ENCODE results near the gene AKAP13. TPM values are rescaled to one million over a fixed set of nuclear protein-coding genes. Genes with fewer than 3 reads are reported as not detected.

AKAP13 gene
- total RNA-seq, 1 experiment from 2014 or later, result 47.3 TPM

DNA sequence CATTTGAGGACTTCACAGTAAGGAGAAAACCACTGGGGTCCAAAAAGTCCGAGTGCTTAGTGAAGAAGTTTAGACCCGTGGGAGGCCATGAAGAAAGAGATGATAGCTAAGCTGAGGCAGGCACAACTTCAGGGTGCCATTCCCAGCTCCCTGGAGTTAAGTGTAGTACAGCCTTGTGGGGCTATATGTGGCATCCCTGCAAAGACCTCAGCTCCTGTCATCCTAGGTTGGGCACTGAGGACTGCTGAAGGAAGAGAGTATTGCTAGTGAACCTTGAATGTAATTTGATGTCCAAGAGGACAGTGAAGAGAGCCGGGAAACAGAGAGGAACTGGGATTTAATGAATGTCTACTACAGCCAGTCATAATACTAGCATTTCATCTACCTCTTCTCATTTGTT lies 162.1 kb downstream of the AKAP13 start:
- Histone ChIP-seq H3K9me3 (ENCODE audit: control insufficient read depth, low read depth, low read length) (no peaks in the 10 kb centered on the region), H2BK15ac (ENCODE audit: low read depth, low read length) (no peak overlapping the region), H4K20me1 (ENCODE audit: control insufficient read depth, insufficient read depth, insufficient read length) (no peaks in the 10 kb centered on the region), H3T11ph (ENCODE audit: low read length) (no peak overlapping the region), H3K79me2 (ENCODE audit: insufficient read depth, low read length) (0 out of 2 replicates have a peak, but pooled peaks cover 2% of the 10 kb centered on the region), H3K79me1 (ENCODE audit: insufficient read depth, low read depth, low read length, poor library complexity, severe bottlenecking) (no peaks in the 10 kb centered on the region), H3K18ac (ENCODE audit: insufficient read length, low read depth, low read length) (no peak overlapping the region), H2AFZ (ENCODE audit: low read length) (no peak overlapping the region), H2BK120ac (ENCODE audit: low read depth, low read length, poor library complexity, severe bottlenecking) (no peak overlapping the region), H3K4me1 (ENCODE audit: insufficient read depth, low read length) (no peaks in the 10 kb centered on the region; the same call in 1 of the 2 replicates), H3K4me2 (ENCODE audit: insufficient read depth, insufficient read length, low read length) (no peak overlapping the region), H2AK5ac (ENCODE audit: insufficient read length, low read length) (no peak overlapping the region), H3K56ac (ENCODE audit: insufficient read length, low read depth, low read length) (no peak overlapping the region), H3K14ac (ENCODE audit: insufficient read depth, low read length) (no peak overlapping the region), H3K9ac (ENCODE audit: extremely low read depth, insufficient read length, low read length) (no peak overlapping the region), H3K23me2 (ENCODE audit: insufficient read length, low read depth, low read length, poor library complexity, severe bottlenecking) (no peaks in the 10 kb centered on the region), H3K27me3 (ENCODE audit: insufficient read depth, low read length) (no peaks in the 10 kb centered on the region), H3K27ac (ENCODE audit: insufficient read length, low read depth, low read length) (no peak overlapping the region), H4K91ac (ENCODE audit: insufficient read length, low read depth, low read length) (no peak overlapping the region), H4K5ac (ENCODE audit: insufficient read length, low read depth, low read length) (no peak overlapping the region), H3K23ac (ENCODE audit: insufficient read length, low read depth, low read length) (no peak overlapping the region), H4K8ac (replicated peaks; ENCODE audit: insufficient read length, low read depth, low read length) (no peak overlapping the region), H2BK12ac (ENCODE audit: insufficient read length, low read depth, low read length) (no peak overlapping the region), H3K4ac (ENCODE audit: low read depth, low read length) (no peak overlapping the region), H2BK20ac (ENCODE audit: low read depth, low read length, poor library complexity, severe bottlenecking) (no peak overlapping the region), H2BK5ac (ENCODE audit: insufficient read length, low read length) (no peak overlapping the region)
- no peak for DNase-seq
- Mint-ChIP-seq H3K36me3 (ENCODE audit: insufficient read depth in 1 of 3, low read depth in 3 of 3) (peaks cover 0 to 14% (median 4%) of the 10 kb centered on the region in 3 experiments; a peak in 5 of 7 replicates), H3K4me3 (no peak overlapping the region), H3K4me1 (peaks cover 7 to 16% of the 10 kb centered on the region in 2 experiments), H3K9me3 (no peaks in the 10 kb centered on the region), H3K27ac (no peak overlapping the region), H3K27me3 (ENCODE audit: low read depth) (no peaks in the 10 kb centered on the region)
- WGBS (ENCODE audit: extremely low coverage, insufficient read length, low lambda C conversion rate), result no CpG with 5 or more reads among the region's 3 CpGs
- TF ChIP-seq, protein P1, sequence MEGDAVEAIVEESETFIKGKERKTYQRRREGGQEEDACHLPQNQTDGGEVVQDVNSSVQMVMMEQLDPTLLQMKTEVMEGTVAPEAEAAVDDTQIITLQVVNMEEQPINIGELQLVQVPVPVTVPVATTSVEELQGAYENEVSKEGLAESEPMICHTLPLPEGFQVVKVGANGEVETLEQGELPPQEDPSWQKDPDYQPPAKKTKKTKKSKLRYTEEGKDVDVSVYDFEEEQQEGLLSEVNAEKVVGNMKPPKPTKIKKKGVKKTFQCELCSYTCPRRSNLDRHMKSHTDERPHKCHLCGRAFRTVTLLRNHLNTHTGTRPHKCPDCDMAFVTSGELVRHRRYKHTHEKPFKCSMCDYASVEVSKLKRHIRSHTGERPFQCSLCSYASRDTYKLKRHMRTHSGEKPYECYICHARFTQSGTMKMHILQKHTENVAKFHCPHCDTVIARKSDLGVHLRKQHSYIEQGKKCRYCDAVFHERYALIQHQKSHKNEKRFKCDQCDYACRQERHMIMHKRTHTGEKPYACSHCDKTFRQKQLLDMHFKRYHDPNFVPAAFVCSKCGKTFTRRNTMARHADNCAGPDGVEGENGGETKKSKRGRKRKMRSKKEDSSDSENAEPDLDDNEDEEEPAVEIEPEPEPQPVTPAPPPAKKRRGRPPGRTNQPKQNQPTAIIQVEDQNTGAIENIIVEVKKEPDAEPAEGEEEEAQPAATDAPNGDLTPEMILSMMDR (conservative IDR thresholded peaks at IDR 0.05), result no peak
